ENCODE data around the gene PCDHB11.
"Not testable (repeated sequence)": the region's sequence is repeated elsewhere in the genome, so short reads cannot be mapped to it uniquely, and the experiment has no call there.

Gene PCDHB11

GRCh38 chr5:141196363-141196762 is 3.1 kb upstream of the PCDHB11 start:
- Histone ChIP-seq H3K4me3 (ENCODE audit: low read depth, low read length, poor library complexity, severe bottlenecking) (no peak overlapping the region), H3K9me3 (ENCODE audit: low read length) (peaks cover 3% of the 10 kb centered on the region), H3K27me3 (ENCODE audit: insufficient read depth, low read length) (no peaks in the 10 kb centered on the region), H3F3A (ENCODE audit: insufficient read depth, low read length) (no peaks in the 10 kb centered on the region), H4K20me1 (ENCODE audit: insufficient read depth, low read length) (no peaks in the 10 kb centered on the region), H2AFZ (ENCODE audit: low read length) (no peak overlapping the region), H3K79me2 (ENCODE audit: insufficient read depth, low read length) (no peaks in the 10 kb centered on the region), H3K9ac (ENCODE audit: low read length) (no peak overlapping the region), H3K27ac (ENCODE audit: low read depth, low read length, poor library complexity, severe bottlenecking) (no peak overlapping the region), H3K4me2 (ENCODE audit: low read length) (no peak overlapping the region), H3K36me3 (ENCODE audit: insufficient read depth, low read length) (no peaks in the 10 kb centered on the region), H3K9me2 (ENCODE audit: low read depth, low read length) (no peaks in the 10 kb centered on the region), H3K4me1 (ENCODE audit: insufficient read depth, low read length, severe bottlenecking) (no peaks in the 10 kb centered on the region)
- TF ChIP-seq CTCF (IDR thresholded peaks at IDR 0.05; ENCODE audit: low read length) (no peak), EZH2 (IDR thresholded peaks at IDR 0.05; ENCODE audit: borderline replicate concordance, low read length) (no peak)

- H3K4me3 ChIP-seq (ENCODE audit: low read depth, low read length, poor library complexity, severe bottlenecking); H3K79me2 ChIP-seq (ENCODE audit: insufficient read depth, low read length); H2AFZ ChIP-seq (ENCODE audit: low read length); H3K9me3 ChIP-seq (ENCODE audit: low read length); H3K9me2 ChIP-seq (ENCODE audit: low read depth, low read length); H4K20me1 ChIP-seq (ENCODE audit: insufficient read depth, low read length); H3K9ac ChIP-seq (ENCODE audit: low read length); H3K4me2 ChIP-seq (ENCODE audit: low read length); H3K27ac ChIP-seq (ENCODE audit: low read depth, low read length, poor library complexity, severe bottlenecking); H3K36me3 ChIP-seq (ENCODE audit: insufficient read depth, low read length); H3K4me1 ChIP-seq (ENCODE audit: insufficient read depth, low read length, severe bottlenecking); H3F3A ChIP-seq (ENCODE audit: insufficient read depth, low read length); H3K27me3 ChIP-seq (ENCODE audit: insufficient read depth, low read length): not testable (repeated sequence)
Measured at GRCh38 chr5:141201126-141201525, 1.7 kb downstream of the PCDHB11 start.

GRCh38 chr5:141201646-141202045 is 2.2 kb downstream of the PCDHB11 start:
- H3K4me2 ChIP-seq (ENCODE audit: low read length); H3F3A ChIP-seq (ENCODE audit: insufficient read depth, low read length); H3K9ac ChIP-seq (ENCODE audit: low read length); H3K27ac ChIP-seq (ENCODE audit: low read depth, low read length, poor library complexity, severe bottlenecking); H3K79me2 ChIP-seq (ENCODE audit: insufficient read depth, low read length); H3K4me3 ChIP-seq (ENCODE audit: low read depth, low read length, poor library complexity, severe bottlenecking); H3K9me3 ChIP-seq (ENCODE audit: low read length); H3K27me3 ChIP-seq (ENCODE audit: insufficient read depth, low read length); H3K4me1 ChIP-seq (ENCODE audit: insufficient read depth, low read length, severe bottlenecking); H3K9me2 ChIP-seq (ENCODE audit: low read depth, low read length); H3K36me3 ChIP-seq (ENCODE audit: insufficient read depth, low read length); H4K20me1 ChIP-seq (ENCODE audit: insufficient read depth, low read length); H2AFZ ChIP-seq (ENCODE audit: low read length): not testable (repeated sequence)

GRCh38 chr5:141208478-141208877 is 9.1 kb downstream of the PCDHB11 start, which contains the start of gene PCDHB12:
Gene PCDHB12 (plus strand): TSS chr5:141208719. CDS start chr5:141208908, 189 bp downstream.
- no peak within 1 kb of the TSS for H3K27ac ChIP-seq (ENCODE audit: low read depth, low read length, poor library complexity, severe bottlenecking)
- H2AFZ ChIP-seq (ENCODE audit: low read length), result no peak within 1 kb of the TSS
- peak; percentile 34 for TF ChIP-seq CTCF (IDR thresholded peaks at IDR 0.05; ENCODE audit: low read length)
- no peak for TF ChIP-seq EZH2 (IDR thresholded peaks at IDR 0.05; ENCODE audit: borderline replicate concordance, low read length)
- no peaks in the 10 kb centered on the region for H3K4me1 ChIP-seq (ENCODE audit: insufficient read depth, low read length, severe bottlenecking)
- no peaks in the 10 kb centered on the region for H3K9me2 ChIP-seq (ENCODE audit: low read depth, low read length)
- H4K20me1 ChIP-seq (ENCODE audit: insufficient read depth, low read length), result no peaks in the 10 kb centered on the region
- no peaks in the 10 kb centered on the region for H3K79me2 ChIP-seq (ENCODE audit: insufficient read depth, low read length)
- H3K27me3 ChIP-seq (ENCODE audit: insufficient read depth, low read length), result no peaks in the 10 kb centered on the region
- no peak within 1 kb of the TSS for H3K4me3 ChIP-seq (ENCODE audit: low read depth, low read length, poor library complexity, severe bottlenecking)
- H3K36me3 ChIP-seq (ENCODE audit: insufficient read depth, low read length), result no peaks in the 10 kb centered on the region
- H3K4me2 ChIP-seq (ENCODE audit: low read length), result no peak within 1 kb of the TSS
- H3F3A ChIP-seq (ENCODE audit: insufficient read depth, low read length), result no peaks in the 10 kb centered on the region
- no peaks in the 10 kb centered on the region for H3K9me3 ChIP-seq (ENCODE audit: low read length)
- H3K9ac ChIP-seq (ENCODE audit: low read length), result no peak within 1 kb of the TSS

GRCh38 chr5:141210281-141210680 is 10.9 kb downstream of the PCDHB11 start:
- H3K9me2 ChIP-seq (ENCODE audit: low read depth, low read length); H3K9ac ChIP-seq (ENCODE audit: low read length); H3K36me3 ChIP-seq (ENCODE audit: insufficient read depth, low read length); H3K4me1 ChIP-seq (ENCODE audit: insufficient read depth, low read length, severe bottlenecking); H3K4me2 ChIP-seq (ENCODE audit: low read length); H3K9me3 ChIP-seq (ENCODE audit: low read length); H2AFZ ChIP-seq (ENCODE audit: low read length); H4K20me1 ChIP-seq (ENCODE audit: insufficient read depth, low read length); H3K79me2 ChIP-seq (ENCODE audit: insufficient read depth, low read length); H3K27ac ChIP-seq (ENCODE audit: low read depth, low read length, poor library complexity, severe bottlenecking); H3K4me3 ChIP-seq (ENCODE audit: low read depth, low read length, poor library complexity, severe bottlenecking); H3K27me3 ChIP-seq (ENCODE audit: insufficient read depth, low read length); H3F3A ChIP-seq (ENCODE audit: insufficient read depth, low read length): not testable (repeated sequence)

GRCh38 chr5:141210849-141211248 is 11.4 kb downstream of the PCDHB11 start:
- H3K27me3 ChIP-seq (ENCODE audit: insufficient read depth, low read length); H3K79me2 ChIP-seq (ENCODE audit: insufficient read depth, low read length); H3K27ac ChIP-seq (ENCODE audit: low read depth, low read length, poor library complexity, severe bottlenecking); H2AFZ ChIP-seq (ENCODE audit: low read length); H3K4me1 ChIP-seq (ENCODE audit: insufficient read depth, low read length, severe bottlenecking); H3K9me3 ChIP-seq (ENCODE audit: low read length); H3K4me2 ChIP-seq (ENCODE audit: low read length); H3F3A ChIP-seq (ENCODE audit: insufficient read depth, low read length); H4K20me1 ChIP-seq (ENCODE audit: insufficient read depth, low read length); H3K36me3 ChIP-seq (ENCODE audit: insufficient read depth, low read length); H3K9me2 ChIP-seq (ENCODE audit: low read depth, low read length); H3K9ac ChIP-seq (ENCODE audit: low read length); H3K4me3 ChIP-seq (ENCODE audit: low read depth, low read length, poor library complexity, severe bottlenecking): not testable (repeated sequence)
